Activated CD8-positive, alpha-beta memory T cell treated with anti-CD3 and anti-CD28 coated beads, Interleukin-2, amount 50 U/mL, for 1 hour (primary cell): Measurements from ENCODE around the gene BTRC.

Experiments
- DNase-seq: peaks from one replicate; pipeline ENCODE4 v3.0.0-alpha.2; 2020; ENCODE audit errors: extremely low read depth

BTRC gene

DNA sequence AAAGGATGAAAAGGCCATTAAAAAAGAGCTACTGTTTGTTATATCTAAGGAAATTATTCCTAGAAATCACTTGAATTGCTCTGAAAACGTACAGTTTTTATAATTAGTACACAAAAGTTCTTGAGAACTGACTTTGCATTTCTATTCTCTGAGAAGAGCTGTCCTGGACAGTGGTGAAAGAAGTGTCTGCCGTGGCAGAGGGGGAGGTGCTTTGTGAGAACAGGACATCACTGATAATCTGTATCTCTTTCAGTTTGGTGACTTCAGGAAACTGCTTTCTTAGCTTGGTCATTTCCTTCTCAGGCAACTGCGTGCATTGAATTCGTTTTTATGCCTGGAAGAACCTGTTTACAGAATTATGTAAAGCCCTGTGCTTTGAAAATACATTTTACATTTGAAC is 182.0 kb downstream of the BTRC start:
- no peak for DNase-seq

- no peak for DNase-seq
Measured at GRCh38 chr10:101536800-101537199, 182.8 kb downstream of the BTRC start.

DNA sequence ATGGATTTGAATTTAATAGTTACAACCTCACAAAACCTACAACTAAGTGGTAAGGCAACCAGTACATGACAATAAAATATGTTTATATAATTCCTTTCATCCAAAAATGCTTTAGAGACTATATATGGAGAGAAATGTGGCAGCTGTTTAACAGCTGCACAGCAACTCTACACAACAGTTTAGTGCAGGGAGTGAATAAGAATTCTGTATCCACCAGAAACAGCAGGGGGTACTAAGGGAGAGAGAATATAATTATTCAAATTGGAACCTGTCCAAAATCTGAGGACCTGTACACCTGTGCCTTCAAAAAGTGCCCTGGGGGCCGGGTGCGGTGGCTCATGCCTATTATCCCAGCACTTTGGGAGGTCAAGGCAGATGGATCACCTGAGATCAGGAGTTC is 184.5 kb downstream of the BTRC start:
- no peak for DNase-seq

DNA sequence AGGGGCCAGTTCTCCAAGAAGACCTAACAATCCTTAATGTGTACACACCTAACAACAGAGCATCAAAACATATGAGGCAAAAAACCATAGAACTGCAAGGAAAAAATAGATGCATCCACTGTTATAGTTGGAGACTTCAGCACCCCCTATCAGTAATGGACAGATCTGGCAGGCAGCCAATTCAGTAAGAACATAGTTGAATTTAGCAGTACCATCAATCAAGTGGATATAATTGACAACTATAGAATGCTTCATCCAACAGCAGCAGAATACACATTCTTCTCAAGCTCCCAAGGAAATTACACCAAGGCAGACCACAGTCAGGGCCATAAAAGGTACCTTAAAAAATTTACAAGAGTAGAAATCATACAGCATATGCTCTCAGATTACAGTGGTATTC is 191.9 kb downstream of the BTRC start:
- DNase-seq, result no peak

DNA sequence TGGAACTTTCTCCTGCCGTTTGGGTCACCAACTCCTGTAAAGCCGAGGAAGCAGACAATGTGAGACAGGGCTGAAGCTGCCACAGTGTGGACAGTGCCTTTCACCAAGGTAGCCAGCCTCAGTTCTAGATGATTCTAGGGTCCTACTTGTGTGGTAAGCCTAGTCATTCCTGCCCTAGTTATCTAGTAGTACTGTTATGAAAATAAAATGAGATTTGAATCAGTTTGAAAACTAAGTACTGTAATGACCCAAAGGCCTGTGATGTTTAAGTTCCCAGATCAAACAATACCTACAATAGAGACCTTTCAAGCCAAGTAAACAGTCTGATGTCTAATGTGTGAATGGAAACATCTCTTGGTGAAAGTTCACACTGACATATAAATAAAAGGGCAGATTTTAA is 197.0 kb downstream of the BTRC start:
- no peak for DNase-seq

GRCh38 chr10:101552442-101552841 is 198.5 kb downstream of the BTRC start:
- no peak for DNase-seq

GRCh38 chr10:101557541-101557940 is 203.6 kb downstream of the BTRC start:
- no peak for DNase-seq

DNA sequence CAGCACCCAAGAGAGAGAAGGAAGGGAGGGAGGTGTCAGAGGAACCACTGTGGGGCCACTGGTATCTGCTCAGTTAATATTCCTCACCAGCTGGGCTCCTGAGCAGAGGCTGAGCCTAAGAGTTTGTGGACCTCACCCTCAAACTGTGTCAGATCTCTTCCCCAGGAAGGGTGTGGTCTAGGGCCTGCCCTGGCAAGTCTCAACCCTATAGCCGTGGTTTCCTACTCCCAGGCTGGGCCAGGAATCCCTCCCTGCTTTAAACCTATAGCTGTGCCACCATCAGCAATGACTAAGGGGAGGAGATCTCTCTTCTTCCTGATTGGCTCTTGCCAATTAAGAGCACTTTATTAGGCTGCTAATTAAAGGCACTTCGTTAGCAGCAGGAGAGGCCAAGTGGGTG is 204.2 kb downstream of the BTRC start:
- no peak for DNase-seq

DNA sequence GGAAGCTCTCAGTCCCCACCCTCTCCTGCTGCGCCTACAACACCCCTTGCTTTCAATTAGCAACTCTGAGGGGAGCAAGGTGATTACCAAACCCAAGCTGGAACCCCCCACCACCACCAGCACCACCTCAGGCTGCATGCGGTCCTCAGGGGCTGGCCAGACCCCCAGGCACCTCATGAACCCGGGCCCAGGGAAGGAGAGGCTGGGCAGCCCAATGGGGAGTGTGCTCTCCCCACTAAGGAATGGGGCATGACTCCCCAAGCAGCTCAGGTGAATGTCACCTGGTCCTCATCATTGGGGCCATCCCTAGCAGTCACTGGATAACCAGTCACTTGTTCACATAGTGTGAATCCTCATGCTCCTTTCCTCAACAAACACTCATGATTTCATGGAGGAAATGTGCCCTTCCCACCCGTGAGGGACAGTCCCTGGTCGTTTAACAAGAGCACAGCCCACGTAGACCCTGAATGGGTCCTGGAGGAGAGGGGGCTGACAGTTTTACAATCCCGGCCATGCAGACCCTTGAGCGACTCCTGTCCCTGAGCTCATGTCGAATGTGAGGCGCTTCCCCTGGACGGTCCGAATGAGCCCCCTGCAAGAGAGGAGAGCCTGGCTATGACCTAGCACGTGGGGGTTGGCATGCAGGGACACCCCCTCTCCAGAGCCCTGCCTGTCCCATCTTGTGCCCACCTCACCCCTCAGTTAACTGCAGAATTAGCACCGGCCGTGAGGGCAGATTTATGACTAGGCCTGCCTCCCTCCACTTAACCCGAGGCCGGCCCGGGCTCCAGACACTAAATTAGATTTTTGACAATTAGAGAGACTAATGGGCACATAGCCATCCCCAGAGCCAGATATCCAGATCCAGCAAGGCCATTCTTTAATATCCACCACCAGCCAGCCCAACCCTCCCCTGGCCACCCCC is 205.0 kb downstream of the BTRC start:
- DNase-seq, result no peak

- DNase-seq, result no peak
Measured at GRCh38 chr10:101559596-101560297, 205.8 kb downstream of the BTRC start.

GRCh38 chr10:101560298-101561067 is 206.5 kb downstream of the BTRC start:
- DNase-seq, result no peak

DNA sequence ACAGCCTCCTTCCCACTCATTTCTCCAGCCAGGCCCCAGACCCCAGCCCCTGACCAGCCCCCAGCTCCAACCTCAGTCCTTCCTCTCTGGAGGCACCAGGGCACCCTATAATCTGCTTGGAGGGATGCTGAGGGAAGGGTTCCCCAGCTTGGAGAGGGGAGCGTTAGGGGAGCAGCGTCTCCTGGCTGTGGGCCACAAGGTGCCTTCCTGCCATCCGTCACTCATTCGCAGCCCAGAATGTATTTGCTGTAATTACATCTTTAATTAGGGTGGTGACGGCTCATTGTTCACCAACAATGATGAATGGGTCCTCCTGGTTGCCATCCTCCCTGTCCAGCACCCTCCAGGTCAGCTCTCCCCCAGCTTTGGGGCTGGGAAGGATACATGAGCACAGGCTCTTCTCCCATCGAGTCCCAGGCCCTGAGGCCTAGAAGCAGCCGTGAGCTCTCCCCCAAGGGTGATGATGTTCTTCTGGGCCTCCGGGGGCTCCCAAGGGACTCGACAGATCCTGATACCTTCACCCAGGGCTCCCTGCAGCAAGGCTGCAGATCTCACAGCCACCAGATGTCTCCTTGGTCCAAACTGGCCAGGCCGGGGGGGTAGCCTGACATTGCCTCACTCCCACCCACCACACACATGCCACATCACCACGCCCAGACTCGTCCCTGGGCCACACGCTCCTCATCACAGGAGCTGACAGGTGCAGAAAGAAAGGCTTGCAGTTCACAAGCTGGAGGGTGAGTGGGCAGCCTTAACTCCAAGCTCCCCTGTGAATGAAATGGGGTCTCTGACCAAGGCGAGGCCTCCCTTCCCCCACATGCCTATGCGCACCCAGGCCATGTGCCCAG is 207.3 kb downstream of the BTRC start:
- no peak for DNase-seq

GRCh38 chr10:101562231-101562630 is 208.3 kb downstream of the BTRC start:
- DNase-seq, result no peak

DNA sequence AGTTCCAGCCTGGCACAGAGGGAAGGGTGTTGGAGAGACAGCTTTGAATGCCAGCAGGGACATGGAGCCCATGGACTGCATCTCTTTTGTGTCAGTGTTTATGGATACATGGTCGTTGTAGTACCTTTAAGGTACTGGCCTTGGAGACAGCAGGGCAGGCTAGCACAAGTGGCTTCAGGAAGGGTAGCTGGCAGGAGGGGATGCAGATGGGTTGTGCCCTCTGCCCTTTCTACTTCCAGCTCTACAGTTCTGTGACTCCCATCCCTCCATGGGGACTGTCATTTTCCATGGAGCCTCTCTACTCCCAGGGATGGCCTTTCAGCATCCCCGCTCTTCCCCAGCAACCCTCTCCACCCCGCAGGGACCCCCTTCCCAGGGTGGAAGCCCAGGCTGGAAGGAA is 209.0 kb downstream of the BTRC start:
- DNase-seq, result no peak

DNA sequence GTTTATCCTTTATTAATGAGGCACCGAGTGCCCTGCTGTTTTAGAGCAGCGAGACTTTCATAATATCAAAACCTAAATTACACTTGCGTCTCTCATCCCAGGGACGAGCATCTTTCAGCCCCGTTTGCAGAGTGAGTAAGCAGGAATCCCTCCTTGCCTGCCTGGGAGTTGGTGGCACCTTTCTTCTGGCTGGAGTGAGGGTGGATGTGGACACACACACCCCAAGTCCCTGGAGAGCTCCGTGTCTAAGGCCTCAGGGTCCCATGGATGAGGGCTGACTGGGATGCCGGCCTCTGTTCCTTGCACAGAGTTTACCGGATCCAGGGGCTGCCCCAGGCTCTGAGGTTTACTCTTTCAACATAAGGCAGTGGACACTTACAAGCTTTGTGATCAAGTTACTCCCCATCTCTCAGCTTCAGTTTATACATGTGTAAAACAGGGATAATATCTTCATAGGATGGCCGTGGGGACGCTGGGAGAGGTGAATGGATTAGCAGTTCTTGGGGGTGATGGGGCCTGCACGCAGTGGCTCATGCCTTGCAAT is 209.6 kb downstream of the BTRC start:
- no peak for DNase-seq

DNA sequence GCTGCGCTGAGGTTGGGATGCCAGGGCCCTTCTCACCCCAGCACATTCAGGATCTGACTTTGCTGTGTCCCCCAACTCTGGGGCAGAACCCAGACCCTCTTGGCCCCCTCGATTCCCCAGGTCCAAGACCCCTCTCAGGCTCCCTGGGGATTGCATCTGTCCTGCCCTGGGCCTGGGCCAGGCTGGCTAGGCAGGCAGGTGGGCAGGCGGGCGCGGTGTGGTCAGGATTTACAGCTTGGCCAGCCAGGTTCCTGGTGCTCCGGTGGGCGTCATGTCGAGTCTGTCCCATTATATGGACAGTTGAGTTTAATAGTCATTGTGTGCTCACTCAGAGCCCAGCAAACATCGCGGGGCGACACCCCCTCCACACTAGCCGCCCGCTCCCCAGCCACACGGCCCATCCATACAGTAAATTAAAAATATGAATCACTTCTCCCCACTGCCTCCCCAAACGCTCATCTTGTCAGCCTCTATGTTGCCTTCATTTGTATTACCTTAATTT is 210.6 kb downstream of the BTRC start:
- no peak for DNase-seq

GRCh38 chr10:101565370-101565900 is 211.5 kb downstream of the BTRC start:
- no peak for DNase-seq

DNA sequence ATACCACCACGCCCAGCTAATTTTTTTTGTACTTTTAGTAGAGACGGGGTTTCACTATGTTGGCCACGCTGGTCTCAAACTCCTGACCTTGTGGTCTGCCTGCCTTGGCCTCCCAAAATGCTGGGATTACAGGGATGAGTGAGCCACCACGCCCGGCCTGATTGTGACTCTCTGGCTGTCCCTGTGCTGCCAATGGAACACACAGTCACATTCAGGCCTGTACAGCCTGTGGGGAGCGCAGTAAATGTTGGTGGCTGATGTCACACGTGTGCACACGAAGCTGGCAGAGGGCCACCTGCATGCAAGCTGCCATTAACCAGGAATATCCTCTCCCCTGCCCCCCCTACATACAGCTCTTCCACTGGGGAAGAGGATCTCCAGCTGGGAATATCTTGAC is 212.0 kb downstream of the BTRC start:
- DNase-seq, result no peak

- no peak for DNase-seq
Measured at GRCh38 chr10:101566333-101567164, 212.6 kb downstream of the BTRC start.
